B cell (primary cell): ENCODE data around the gene TULP1.

ENCODE experiments used
- CTCF ChIP-seq: fragments of 200-600 bp; IDR thresholded peaks from one replicate; pipeline ENCODE4 v1.8.0; 2022; ENCODE audit warnings: antibody characterized with exemption, mild to moderate bottlenecking
- EZH2 ChIP-seq: IDR thresholded peaks from 2 replicates; pipeline ENCODE4 v1.6.1; 2012; ENCODE audit warnings: borderline replicate concordance, low read depth, mild to moderate bottlenecking, moderate library complexity, low read length; ENCODE audit not compliant: insufficient read depth, poor library complexity, severe bottlenecking

- TF ChIP-seq CTCF (no peak), EZH2 (no peak)
These were observed 1.1 kb downstream of the TULP1 start for GRCh38 chr6:35511562-35511941.
